SK-N-SH (cell line): ENCODE data around the gene CBX7. TPM values are rescaled to one million over a fixed set of nuclear protein-coding genes. Genes with fewer than 3 reads are reported as not detected.

ENCODE experiments used
- CTCF ChIA-PET: fragments of 300-600, 350-600 bp; formaldehyde crosslinking; extraction: SDS; loops from one replicate; lab custom pipeline; 2021; lab: Yijun Ruan, JAX
- POLR2A ChIA-PET: fragments of 350-600 bp; sonication (Branson Sonifier 250); formaldehyde crosslinking; extraction: SDS; loops from one replicate; lab custom pipeline; 2020; ENCODE audit warnings: antibody characterized with exemption, inconsistent platforms; lab: Yijun Ruan, JAX
- DNase-seq: peaks from one replicate; pipeline ENCODE4 v3.0.0; 2012
- H2AFZ ChIP-seq: fragments of 200-600 bp; sonication (generic); 2 replicates; pipeline ENCODE4 v1.8.1; 2016; ENCODE audit warnings: antibody characterized with exemption, mild to moderate bottlenecking, low read depth
- H3F3A ChIP-seq: fragments of 200-600 bp; sonication (generic); replicated peaks from 2 replicates; pipeline ENCODE3; 2016; ENCODE audit warnings: antibody characterized with exemption, mild to moderate bottlenecking; ENCODE audit not compliant: insufficient read depth
- H3K27ac ChIP-seq, 2 experiments: fragments of 200-500 bp in 1 of 2; fragments of 200-600 bp in 1 of 2; sonication (Bioruptor generic) in 1 of 2; sonication (generic), shearing (Covaris generic) in 1 of 2; 2 replicates each; pipeline versions ENCODE4 v1.5.1 to v1.6.1; 2014 to 2016; ENCODE audit warnings: low read depth in 2 of 2, inconsistent platforms in 1 of 2, low read length in 1 of 2, mild to moderate bottlenecking in 1 of 2, mixed read lengths in 1 of 2
- H3K27me3 ChIP-seq: fragments of 200-600 bp; sonication (generic), shearing (Covaris generic); 2 replicates; pipeline ENCODE4 v1.6.1; 2016; ENCODE audit warnings: mixed run types; ENCODE audit not compliant: insufficient read depth
- H3K36me3 ChIP-seq, 2 experiments: fragments of 200-500 bp in 1 of 2; fragments of 200-600 bp in 1 of 2; sonication (Bioruptor generic) in 1 of 2; sonication (generic) in 1 of 2; replicated peaks in 1 of 2; 2 replicates each; pipeline versions ENCODE3 to v1.5.1; 2014 to 2016; ENCODE audit warnings: low read length in 1 of 2, mild to moderate bottlenecking in 1 of 2; ENCODE audit not compliant: insufficient read depth in 2 of 2, control insufficient read depth in 1 of 2
- H3K4me1 ChIP-seq, 2 experiments: fragments of 200-500 bp in 1 of 2; fragments of 200-600 bp in 1 of 2; sonication (Bioruptor generic) in 1 of 2; sonication (generic), shearing (Covaris generic) in 1 of 2; 2 replicates each; pipeline versions ENCODE4 v1.5.1 to v1.6.1; 2014 to 2016; ENCODE audit warnings: low read depth in 1 of 2, low read length in 1 of 2, mixed run types in 1 of 2; ENCODE audit not compliant: insufficient read depth in 2 of 2, control insufficient read depth in 1 of 2
- H3K4me2 ChIP-seq: fragments of 200-600 bp; sonication (generic), shearing (Covaris generic); 2 replicates; pipeline ENCODE4 v1.6.1; 2017; ENCODE audit warnings: mixed run types
- H3K4me3 ChIP-seq, 2 experiments: fragments of 200-500 bp in 1 of 2; fragments of 200-600 bp in 1 of 2; sonication (Bioruptor generic) in 1 of 2; sonication (generic), shearing (Covaris generic) in 1 of 2; 2 replicates each; pipeline versions ENCODE4 v1.5.1 to v1.8.1; 2014 to 2016; ENCODE audit warnings: low read depth in 2 of 2, inconsistent platforms in 1 of 2, low read length in 1 of 2, mild to moderate bottlenecking in 1 of 2, mixed read lengths in 1 of 2, moderate library complexity in 1 of 2
- H3K79me2 ChIP-seq: fragments of 200-600 bp; sonication (generic); 2 replicates; pipeline ENCODE4 v1.8.1; 2017; ENCODE audit warnings: mild to moderate bottlenecking; ENCODE audit not compliant: insufficient read depth
- H3K9ac ChIP-seq: fragments of 200-600 bp; sonication (generic); 2 replicates; pipeline ENCODE4 v1.6.1; 2017; ENCODE audit warnings: mixed run types
- H3K9me2 ChIP-seq: fragments of 200-600 bp; sonication (generic); 2 replicates; pipeline ENCODE4 v1.6.1; 2017; ENCODE audit warnings: mixed run types
- H3K9me3 ChIP-seq: fragments of 200-600 bp; sonication (generic); 2 replicates; pipeline ENCODE4 v1.6.1; 2017; ENCODE audit warnings: mixed run types, mild to moderate bottlenecking, moderate library complexity
- H4K20me1 ChIP-seq: fragments of 200-600 bp; sonication (generic); 2 replicates; pipeline ENCODE4 v1.6.1; 2017; ENCODE audit warnings: mild to moderate bottlenecking, mixed run types; ENCODE audit not compliant: insufficient read depth
- CHD2 ChIP-seq: fragments of 150-350 bp; IDR thresholded peaks from 2 replicates; pipeline ENCODE4 v1.6.1; 2018; ENCODE audit warnings: low read length; ENCODE audit not compliant: partially characterized antibody
- ELF1 ChIP-seq: IDR thresholded peaks from 2 replicates; pipeline ENCODE4 v1.4.0; 2012
- EZH2phosphoT487 ChIP-seq: fragments of 200-600 bp; sonication (generic); IDR thresholded peaks from 2 replicates; pipeline ENCODE4 v1.6.1; 2017; ENCODE audit warnings: low read depth, mixed run types, mild to moderate bottlenecking, antibody characterized with exemption, moderate library complexity, borderline replicate concordance
- FOSL2 ChIP-seq: IDR thresholded peaks from 2 replicates; pipeline ENCODE4 v1.4.0; 2012; ENCODE audit warnings: low read depth, mild to moderate bottlenecking, moderate library complexity, borderline replicate concordance
- FOXJ3 ChIP-seq: sonication (generic); formaldehyde crosslinking; IDR thresholded peaks from 2 replicates; pipeline ENCODE4 v1.5.1; 2020; ENCODE audit warnings: mild to moderate bottlenecking, missing genetic modification reagents
- FOXM1 ChIP-seq: IDR thresholded peaks from 2 replicates; pipeline ENCODE4 v1.4.0; 2012; ENCODE audit warnings: low read depth, mild to moderate bottlenecking
- GATA2 ChIP-seq: sonication (generic); formaldehyde crosslinking; IDR thresholded peaks from 2 replicates; pipeline ENCODE4 v1.5.0; 2020; ENCODE audit warnings: mild to moderate bottlenecking, missing genetic modification reagents
- MEF2A ChIP-seq: IDR thresholded peaks from 2 replicates; pipeline ENCODE4 v1.4.0; 2012; ENCODE audit warnings: low read depth, borderline replicate concordance
- POLR2AphosphoS5 ChIP-seq: IDR thresholded peaks from 2 replicates; pipeline ENCODE4 v1.6.1; 2012; ENCODE audit warnings: low read depth, low read length
- RAD21 ChIP-seq: IDR thresholded peaks from 2 replicates; pipeline ENCODE4 v1.6.1; 2012; ENCODE audit warnings: mild to moderate bottlenecking, low read length
- RFX5 ChIP-seq: IDR thresholded peaks from 2 replicates; pipeline ENCODE4 v1.6.1; 2012; ENCODE audit warnings: mild to moderate bottlenecking, improper control_type of control experiment, low read length
- RXRA ChIP-seq: IDR thresholded peaks from 2 replicates; pipeline ENCODE4 v1.4.0; 2012; ENCODE audit warnings: low read depth, mild to moderate bottlenecking, borderline replicate concordance
- SMC3 ChIP-seq: IDR thresholded peaks from 2 replicates; pipeline ENCODE4 v1.6.1; 2012; ENCODE audit warnings: low read depth, low read length, improper control_type of control experiment
- TAF1 ChIP-seq: IDR thresholded peaks from 2 replicates; pipeline ENCODE4 v1.6.1; 2012; ENCODE audit warnings: low read depth, mild to moderate bottlenecking, low read length, moderate library complexity, borderline replicate concordance
- TCF12 ChIP-seq: IDR thresholded peaks from 2 replicates; pipeline ENCODE4 v1.4.0; 2012
- TEAD4 ChIP-seq: IDR thresholded peaks from 2 replicates; pipeline ENCODE4 v1.4.0; 2012; ENCODE audit warnings: mild to moderate bottlenecking, borderline replicate concordance; ENCODE audit not compliant: insufficient read depth
- WGBS: methylation state at CpG from one replicate; pipeline ENCODE4 v1.1.6; 2017; ENCODE audit warnings: low lambda C conversion rate; 5-methylcytosine and 5-hydroxymethylcytosine counted together
- polyA plus RNA-seq, 3 experiments: library from polyadenylated mRNA; depleted of rRNA; stranded (reverse); fragments of >200 nt; gene quantifications; 2 replicates each; pipeline ENCODE4 v1.2.3, GENCODE V29; 2012
- TF ChIP-seq, protein P1 (sequence below): fragments of 150-350 bp; IDR thresholded peaks from 2 replicates; pipeline ENCODE4 v1.6.1; 2016; ENCODE audit warnings: mild to moderate bottlenecking, low read depth, low read length
- TF ChIP-seq, protein P2 (sequence below): fragments of 200-600 bp; sonication (generic); IDR thresholded peaks from 2 replicates; pipeline ENCODE4 v1.6.1; 2017; ENCODE audit warnings: antibody characterized with exemption, mild to moderate bottlenecking, moderate library complexity
- TF ChIP-seq, protein P3 (sequence below): IDR thresholded peaks from 2 replicates; pipeline ENCODE4 v1.4.0; 2012; ENCODE audit warnings: low read depth, borderline replicate concordance
- TF ChIP-seq, protein P4 (sequence below): IDR thresholded peaks from 2 replicates; pipeline ENCODE4 v1.4.0; 2012; ENCODE audit warnings: low read depth, borderline replicate concordance
- TF ChIP-seq, protein P5 (sequence below): IDR thresholded peaks from 2 replicates; pipeline ENCODE4; 2012
- TF ChIP-seq, protein P6 (sequence below): IDR thresholded peaks from 2 replicates; pipeline ENCODE4 v1.4.0; 2012; ENCODE audit warnings: low read depth

The CBX7 gene
- polyA plus RNA-seq, 1 of the 3 experiments (the other 2 are of a cell fraction): 2.3 TPM

DNA sequence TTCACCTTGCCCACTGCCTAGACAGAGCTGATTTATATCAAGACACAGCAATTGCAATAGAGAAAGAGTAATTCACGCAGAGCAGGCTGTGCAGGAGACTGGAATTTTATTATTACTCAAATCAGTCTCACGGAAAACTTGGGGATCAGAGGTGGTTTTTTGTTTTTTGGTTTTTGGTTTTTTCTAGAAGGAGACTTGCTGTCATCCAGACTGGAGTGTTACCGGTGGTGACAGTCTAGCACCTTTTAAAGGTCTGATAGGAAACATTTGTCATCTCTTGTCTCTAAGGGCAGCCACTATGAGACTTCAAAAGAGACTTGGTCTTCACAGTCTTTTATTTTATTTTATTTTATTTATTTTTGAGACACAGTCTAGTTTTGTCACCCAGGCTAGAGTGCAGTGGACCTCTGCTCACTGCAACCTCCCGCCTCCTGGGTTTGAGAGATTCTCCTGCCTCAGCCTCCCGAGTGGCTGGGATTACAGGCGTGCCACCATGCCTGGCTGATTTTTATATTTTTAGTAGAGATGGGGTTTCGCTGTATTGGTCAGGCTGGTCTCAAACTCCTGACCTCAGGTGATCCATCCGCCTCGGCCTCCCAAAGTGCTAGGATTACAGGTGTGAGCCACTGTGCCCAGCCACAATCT, 36.4 kb downstream of the CBX7 start (continued):
- TF ChIP-seq, protein P1, sequence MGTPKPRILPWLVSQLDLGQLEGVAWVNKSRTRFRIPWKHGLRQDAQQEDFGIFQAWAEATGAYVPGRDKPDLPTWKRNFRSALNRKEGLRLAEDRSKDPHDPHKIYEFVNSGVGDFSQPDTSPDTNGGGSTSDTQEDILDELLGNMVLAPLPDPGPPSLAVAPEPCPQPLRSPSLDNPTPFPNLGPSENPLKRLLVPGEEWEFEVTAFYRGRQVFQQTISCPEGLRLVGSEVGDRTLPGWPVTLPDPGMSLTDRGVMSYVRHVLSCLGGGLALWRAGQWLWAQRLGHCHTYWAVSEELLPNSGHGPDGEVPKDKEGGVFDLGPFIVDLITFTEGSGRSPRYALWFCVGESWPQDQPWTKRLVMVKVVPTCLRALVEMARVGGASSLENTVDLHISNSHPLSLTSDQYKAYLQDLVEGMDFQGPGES: no peak
- TF ChIP-seq TAF1: no peak
- TF ChIP-seq, all 33 proteins: peak for 0

DNA sequence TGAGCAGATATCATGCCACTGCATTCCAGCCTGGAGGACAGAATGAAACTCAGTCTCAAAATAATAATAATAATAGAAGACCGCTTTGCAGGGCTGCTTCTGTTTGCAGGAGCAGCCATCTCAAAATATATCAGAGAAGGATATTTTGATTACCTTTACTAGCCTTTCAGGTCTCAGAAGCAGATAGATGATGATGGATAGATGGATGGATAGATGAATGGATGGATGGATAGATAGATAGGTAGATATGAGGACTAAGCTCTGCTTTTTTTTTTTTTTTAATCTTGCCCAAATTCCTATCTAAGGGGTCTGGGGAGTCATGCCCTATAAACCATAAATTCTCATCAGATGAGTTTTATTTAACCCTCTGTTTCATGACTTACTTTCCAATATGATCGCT, 36.9 kb downstream of the CBX7 start:
- CTCF ChIA-PET: interaction anchor here (1.3 kb wide), 1 partner anchor 246 kb away, joined by 8 read pairs; no protein-coding TSS in a partner anchor
- 100% methylated on average over 2 of the region's 2 CpGs for WGBS
- H3K4me1 ChIP-seq: peaks cover 0 to 5% of the 10 kb centered on the region in 2 experiments; a peak in 1 of 4 replicates
- no peak overlapping the region for H3K27ac ChIP-seq
- no peak for TF ChIP-seq RXRA
- TF ChIP-seq, protein P2, sequence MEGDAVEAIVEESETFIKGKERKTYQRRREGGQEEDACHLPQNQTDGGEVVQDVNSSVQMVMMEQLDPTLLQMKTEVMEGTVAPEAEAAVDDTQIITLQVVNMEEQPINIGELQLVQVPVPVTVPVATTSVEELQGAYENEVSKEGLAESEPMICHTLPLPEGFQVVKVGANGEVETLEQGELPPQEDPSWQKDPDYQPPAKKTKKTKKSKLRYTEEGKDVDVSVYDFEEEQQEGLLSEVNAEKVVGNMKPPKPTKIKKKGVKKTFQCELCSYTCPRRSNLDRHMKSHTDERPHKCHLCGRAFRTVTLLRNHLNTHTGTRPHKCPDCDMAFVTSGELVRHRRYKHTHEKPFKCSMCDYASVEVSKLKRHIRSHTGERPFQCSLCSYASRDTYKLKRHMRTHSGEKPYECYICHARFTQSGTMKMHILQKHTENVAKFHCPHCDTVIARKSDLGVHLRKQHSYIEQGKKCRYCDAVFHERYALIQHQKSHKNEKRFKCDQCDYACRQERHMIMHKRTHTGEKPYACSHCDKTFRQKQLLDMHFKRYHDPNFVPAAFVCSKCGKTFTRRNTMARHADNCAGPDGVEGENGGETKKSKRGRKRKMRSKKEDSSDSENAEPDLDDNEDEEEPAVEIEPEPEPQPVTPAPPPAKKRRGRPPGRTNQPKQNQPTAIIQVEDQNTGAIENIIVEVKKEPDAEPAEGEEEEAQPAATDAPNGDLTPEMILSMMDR: no peak
- TF ChIP-seq FOXM1: no peak
- no peak for TF ChIP-seq ELF1
- no peak for TF ChIP-seq SMC3
- TF ChIP-seq, protein P3, sequence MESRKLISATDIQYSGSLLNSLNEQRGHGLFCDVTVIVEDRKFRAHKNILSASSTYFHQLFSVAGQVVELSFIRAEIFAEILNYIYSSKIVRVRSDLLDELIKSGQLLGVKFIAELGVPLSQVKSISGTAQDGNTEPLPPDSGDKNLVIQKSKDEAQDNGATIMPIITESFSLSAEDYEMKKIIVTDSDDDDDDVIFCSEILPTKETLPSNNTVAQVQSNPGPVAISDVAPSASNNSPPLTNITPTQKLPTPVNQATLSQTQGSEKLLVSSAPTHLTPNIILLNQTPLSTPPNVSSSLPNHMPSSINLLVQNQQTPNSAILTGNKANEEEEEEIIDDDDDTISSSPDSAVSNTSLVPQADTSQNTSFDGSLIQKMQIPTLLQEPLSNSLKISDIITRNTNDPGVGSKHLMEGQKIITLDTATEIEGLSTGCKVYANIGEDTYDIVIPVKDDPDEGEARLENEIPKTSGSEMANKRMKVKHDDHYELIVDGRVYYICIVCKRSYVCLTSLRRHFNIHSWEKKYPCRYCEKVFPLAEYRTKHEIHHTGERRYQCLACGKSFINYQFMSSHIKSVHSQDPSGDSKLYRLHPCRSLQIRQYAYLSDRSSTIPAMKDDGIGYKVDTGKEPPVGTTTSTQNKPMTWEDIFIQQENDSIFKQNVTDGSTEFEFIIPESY: no peak
- TF ChIP-seq, protein P4, sequence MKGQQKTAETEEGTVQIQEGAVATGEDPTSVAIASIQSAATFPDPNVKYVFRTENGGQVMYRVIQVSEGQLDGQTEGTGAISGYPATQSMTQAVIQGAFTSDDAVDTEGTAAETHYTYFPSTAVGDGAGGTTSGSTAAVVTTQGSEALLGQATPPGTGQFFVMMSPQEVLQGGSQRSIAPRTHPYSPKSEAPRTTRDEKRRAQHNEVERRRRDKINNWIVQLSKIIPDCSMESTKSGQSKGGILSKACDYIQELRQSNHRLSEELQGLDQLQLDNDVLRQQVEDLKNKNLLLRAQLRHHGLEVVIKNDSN: no peak
- no peak for TF ChIP-seq FOXJ3
- TF ChIP-seq CHD2: no peak
- no peak for TF ChIP-seq RAD21
- TF ChIP-seq FOSL2: no peak
- no peak for TF ChIP-seq GATA2 (CRISPR knock-in tag)
- no peak for TF ChIP-seq EZH2phosphoT487
- TF ChIP-seq RFX5: no peak
- TF ChIP-seq TEAD4: no peak
- no peak for TF ChIP-seq TCF12
- TF ChIP-seq MEF2A: no peak
- TF ChIP-seq, protein P5, sequence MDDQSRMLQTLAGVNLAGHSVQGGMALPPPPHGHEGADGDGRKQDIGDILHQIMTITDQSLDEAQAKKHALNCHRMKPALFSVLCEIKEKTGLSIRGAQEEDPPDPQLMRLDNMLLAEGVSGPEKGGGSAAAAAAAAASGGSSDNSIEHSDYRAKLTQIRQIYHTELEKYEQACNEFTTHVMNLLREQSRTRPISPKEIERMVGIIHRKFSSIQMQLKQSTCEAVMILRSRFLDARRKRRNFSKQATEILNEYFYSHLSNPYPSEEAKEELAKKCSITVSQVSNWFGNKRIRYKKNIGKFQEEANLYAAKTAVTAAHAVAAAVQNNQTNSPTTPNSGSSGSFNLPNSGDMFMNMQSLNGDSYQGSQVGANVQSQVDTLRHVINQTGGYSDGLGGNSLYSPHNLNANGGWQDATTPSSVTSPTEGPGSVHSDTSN: no peak
- TF ChIP-seq, protein P6, sequence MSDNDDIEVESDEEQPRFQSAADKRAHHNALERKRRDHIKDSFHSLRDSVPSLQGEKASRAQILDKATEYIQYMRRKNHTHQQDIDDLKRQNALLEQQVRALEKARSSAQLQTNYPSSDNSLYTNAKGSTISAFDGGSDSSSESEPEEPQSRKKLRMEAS: no peak
- TF ChIP-seq POLR2AphosphoS5: no peak
- H3K4me3 ChIP-seq: no peak overlapping the region
- DNase-seq: no peak
- H3K9me3 ChIP-seq: no peaks in the 10 kb centered on the region
- no peaks in the 10 kb centered on the region for H3K27me3 ChIP-seq
- H3K4me2 ChIP-seq: no peak overlapping the region
- H2AFZ ChIP-seq: no peak overlapping the region
- no peaks in the 10 kb centered on the region for H3F3A ChIP-seq
- POLR2A ChIA-PET: no interaction called here
- H3K79me2 ChIP-seq: no peaks in the 10 kb centered on the region
- H3K9me2 ChIP-seq: no peaks in the 10 kb centered on the region
- no peaks in the 10 kb centered on the region for H3K36me3 ChIP-seq
- H3K9ac ChIP-seq: no peak overlapping the region
- no peaks in the 10 kb centered on the region for H4K20me1 ChIP-seq
